Suprapubic skin (tissue), 4 donors: ENCODE data around the gene LSG1. TPM values are rescaled to one million over a fixed set of nuclear protein-coding genes. Genes with fewer than 3 reads are reported as not detected.

ENCODE experiments used
- DNase-seq, 2 donors: peaks; one replicate each; pipeline ENCODE4 v3.0.0-alpha.2; 2019; ENCODE audit warnings: low spot score in 2 of 2
- H3K27ac ChIP-seq: fragments of 200-600 bp; sonication (generic); one replicate; pipeline ENCODE4 v1.5.1; 2019
- H3K27me3 ChIP-seq: fragments of 200-600 bp; sonication (generic); one replicate; pipeline ENCODE4 v1.5.1; 2019
- H3K36me3 ChIP-seq: fragments of 200-600 bp; sonication (generic); one replicate; pipeline ENCODE4 v1.5.1; 2019
- H3K4me1 ChIP-seq: fragments of 200-600 bp; sonication (generic); one replicate; pipeline ENCODE4 v1.5.1; 2019
- H3K4me3 ChIP-seq: fragments of 200-600 bp; sonication (generic); one replicate; pipeline ENCODE4 v1.5.1; 2019; ENCODE audit warnings: mild to moderate bottlenecking
- H3K9me3 ChIP-seq: fragments of 200-600 bp; sonication (generic); one replicate; pipeline ENCODE4 v1.5.1; 2019
- EP300 ChIP-seq: sonication (generic); formaldehyde crosslinking; IDR thresholded peaks from one replicate; pipeline ENCODE4 v1.6.1; 2017; ENCODE audit warnings: antibody characterized with exemption
- POLR2A ChIP-seq, 2 donors: fragments of 450-650 bp; IDR thresholded peaks; one replicate each; pipeline ENCODE4 v1.6.1; 2017; ENCODE audit warnings: antibody characterized with exemption in 2 of 2, mild to moderate bottlenecking in 2 of 2, moderate library complexity in 2 of 2
- POLR2AphosphoS5 ChIP-seq, 3 donors: sonication (generic); formaldehyde crosslinking; IDR thresholded peaks; one replicate each; pipeline ENCODE4 v1.6.1; 2017; ENCODE audit warnings: antibody characterized with exemption in 3 of 3
- WGBS: methylation state at CpG from one replicate; pipeline ENCODE4 v1.1.5; 2018; 5-methylcytosine and 5-hydroxymethylcytosine counted together
- total RNA-seq, 4 donors: library from RNA; depleted of rRNA; stranded (reverse); fragments of >200 nt; gene quantifications; one replicate each; pipeline ENCODE4 v1.1.0, GENCODE V29; 2016
- TF ChIP-seq, protein P1 (sequence below), 2 donors: fragments of 200-600 bp in 1 of 2; fragments of 450-650 bp in 1 of 2; sonication (generic) in 1 of 2; IDR thresholded peaks; one replicate each; pipeline ENCODE4 v1.5.1; 2016 to 2019; ENCODE audit warnings: antibody characterized with exemption in 2 of 2, mild to moderate bottlenecking in 1 of 2, moderate library complexity in 1 of 2

The LSG1 gene
- total RNA-seq, 4 donors from 2014 or later, result 51.7 to 86.5 (median 56.6) TPM

DNA sequence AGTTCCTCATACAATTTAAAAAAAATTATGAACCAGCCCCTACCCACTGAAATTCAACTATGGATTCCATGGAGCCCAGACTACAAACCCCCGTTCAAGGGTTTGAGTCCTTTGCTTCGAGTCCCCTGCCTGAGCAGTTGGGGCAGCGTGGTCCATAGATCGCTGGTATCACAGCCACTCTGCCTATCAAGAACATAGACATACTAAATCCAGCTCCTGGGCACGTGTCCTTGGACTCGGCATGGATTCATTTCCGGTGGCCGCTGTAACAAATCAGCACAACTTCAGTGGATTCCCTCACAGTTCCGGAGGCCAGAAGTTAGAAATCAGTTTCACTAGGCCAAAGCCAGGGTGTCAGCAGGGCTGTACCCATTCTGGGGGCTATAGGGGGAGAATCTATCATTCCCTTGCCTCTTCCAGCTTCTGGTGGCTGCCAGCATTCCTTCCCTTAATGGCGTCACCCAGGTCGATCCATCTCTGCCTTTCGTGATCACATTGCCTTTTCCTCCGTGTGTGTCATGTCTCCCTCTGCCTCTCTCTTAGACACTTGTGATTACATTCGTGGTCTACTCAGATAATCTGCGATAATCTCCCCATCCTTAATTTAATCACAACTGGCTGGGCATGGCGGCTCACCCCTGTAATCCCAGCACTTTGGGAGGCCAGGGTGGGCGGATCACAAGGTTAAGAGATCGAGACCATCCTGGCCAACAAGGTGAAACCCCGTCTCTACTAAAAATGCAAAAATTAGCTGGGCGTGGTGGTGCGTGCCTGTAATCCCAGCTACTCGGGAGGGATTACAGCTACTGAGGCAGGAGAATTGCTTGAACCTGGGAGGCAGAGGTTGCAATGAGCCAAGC lies 34.2 kb downstream of the LSG1 start:
- 93% methylated on average over 22 of the region's 22 CpGs for WGBS
- DNase-seq, result no peak

DNA sequence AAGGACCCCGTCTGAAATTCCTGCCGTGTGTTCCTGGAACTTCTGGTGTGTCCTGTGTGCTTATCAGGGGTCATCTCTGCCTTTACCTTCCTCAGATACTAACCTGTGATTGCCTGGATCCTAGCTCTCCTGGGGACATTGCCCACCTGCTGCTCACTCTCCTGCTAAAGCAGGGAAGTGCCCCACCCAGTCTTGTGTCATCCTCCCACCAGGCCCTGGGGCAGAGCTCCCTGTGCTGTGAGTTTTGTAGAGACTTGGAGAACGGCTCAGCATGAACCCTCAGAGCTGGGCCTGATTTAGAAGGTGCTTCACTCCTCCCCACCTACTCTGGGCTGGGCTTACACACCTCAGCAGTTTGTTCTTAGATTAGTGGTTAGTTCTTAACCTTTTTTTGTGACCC lies 34.9 kb downstream of the LSG1 start:
- Histone ChIP-seq H3K27ac (no peak overlapping the region), H3K4me3 (no peak overlapping the region), H3K27me3 (no peaks in the 10 kb centered on the region), H3K4me1 (peaks cover 15% of the 10 kb centered on the region), H3K36me3 (peaks cover 23% of the 10 kb centered on the region), H3K9me3 (no peaks in the 10 kb centered on the region)
- no peak for TF ChIP-seq POLR2A (IDR thresholded peaks at IDR 0.05)
- TF ChIP-seq, protein P1, sequence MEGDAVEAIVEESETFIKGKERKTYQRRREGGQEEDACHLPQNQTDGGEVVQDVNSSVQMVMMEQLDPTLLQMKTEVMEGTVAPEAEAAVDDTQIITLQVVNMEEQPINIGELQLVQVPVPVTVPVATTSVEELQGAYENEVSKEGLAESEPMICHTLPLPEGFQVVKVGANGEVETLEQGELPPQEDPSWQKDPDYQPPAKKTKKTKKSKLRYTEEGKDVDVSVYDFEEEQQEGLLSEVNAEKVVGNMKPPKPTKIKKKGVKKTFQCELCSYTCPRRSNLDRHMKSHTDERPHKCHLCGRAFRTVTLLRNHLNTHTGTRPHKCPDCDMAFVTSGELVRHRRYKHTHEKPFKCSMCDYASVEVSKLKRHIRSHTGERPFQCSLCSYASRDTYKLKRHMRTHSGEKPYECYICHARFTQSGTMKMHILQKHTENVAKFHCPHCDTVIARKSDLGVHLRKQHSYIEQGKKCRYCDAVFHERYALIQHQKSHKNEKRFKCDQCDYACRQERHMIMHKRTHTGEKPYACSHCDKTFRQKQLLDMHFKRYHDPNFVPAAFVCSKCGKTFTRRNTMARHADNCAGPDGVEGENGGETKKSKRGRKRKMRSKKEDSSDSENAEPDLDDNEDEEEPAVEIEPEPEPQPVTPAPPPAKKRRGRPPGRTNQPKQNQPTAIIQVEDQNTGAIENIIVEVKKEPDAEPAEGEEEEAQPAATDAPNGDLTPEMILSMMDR (IDR thresholded peaks at IDR 0.05), result no peak
- no peak for TF ChIP-seq EP300
- no peak for TF ChIP-seq POLR2AphosphoS5 (IDR thresholded peaks at IDR 0.05)
- WGBS, result 52% methylated on average over 3 of the region's 3 CpGs
- no peak for DNase-seq

More for the DNA sequence above, 34.2 kb downstream of the LSG1 start:
- H3K9me3 ChIP-seq, result no peaks in the 10 kb centered on the region
- peaks cover 8% of the 10 kb centered on the region for H3K4me1 ChIP-seq
- peaks cover 26% of the 10 kb centered on the region for H3K36me3 ChIP-seq
- no peaks in the 10 kb centered on the region for H3K27me3 ChIP-seq
- no peak overlapping the region for H3K4me3 ChIP-seq
- H3K27ac ChIP-seq, result no peak overlapping the region
- TF ChIP-seq POLR2AphosphoS5 (IDR thresholded peaks at IDR 0.05) (no peak), EP300 (no peak), POLR2A (IDR thresholded peaks at IDR 0.05) (no peak)
- TF ChIP-seq, protein P1 (IDR thresholded peaks at IDR 0.05), result no peak

DNA sequence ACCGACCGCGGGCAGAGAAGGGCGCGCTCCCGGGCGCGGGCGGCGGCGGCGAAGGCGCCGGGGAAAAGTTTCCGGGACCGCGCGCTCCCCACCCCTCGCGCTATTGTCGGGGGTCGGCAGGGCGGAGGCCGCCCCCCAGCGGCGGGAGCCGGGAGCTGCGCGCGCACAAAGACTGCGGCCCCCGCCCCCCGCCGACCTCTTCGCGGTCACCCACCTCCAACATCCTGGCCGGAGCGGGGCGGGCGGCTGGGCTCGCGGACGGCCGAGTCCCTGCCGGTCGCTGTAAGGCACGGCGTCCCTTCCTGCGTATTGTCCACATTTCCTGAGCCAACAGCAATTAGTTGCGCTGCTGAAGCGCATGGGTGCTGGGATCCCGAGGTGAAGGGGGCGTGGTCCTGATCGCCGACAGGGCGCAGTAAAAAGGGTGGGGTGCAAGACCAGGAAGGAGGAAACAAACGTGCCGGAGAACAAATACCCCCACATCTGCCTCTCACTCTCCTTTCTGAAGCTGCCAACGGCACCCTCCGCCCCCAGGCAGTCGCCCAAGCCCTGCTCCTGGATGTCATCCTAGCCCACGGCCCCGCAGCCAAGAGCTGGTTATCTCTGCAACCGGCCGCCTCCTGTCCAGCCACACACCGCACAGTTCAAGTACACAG lies 38.5 kb downstream of the LSG1 start, which contains the start of gene TMEM44:
TSS of gene TMEM44 (minus strand) at position 71 of the 656 bp plus-strand sequence. CDS start 204 bp downstream, outside the sequence.
- Histone ChIP-seq H3K36me3 (peaks cover under 1% of the 10 kb centered on the region), H3K4me1 (peaks cover 16% of the 10 kb centered on the region), H3K27ac (peak within 1 kb of the TSS; percentile 71), H3K4me3 (peak within 1 kb of the TSS; percentile 78), H3K27me3 (no peaks in the 10 kb centered on the region), H3K9me3 (no peaks in the 10 kb centered on the region)
- TF ChIP-seq, protein P1 (IDR thresholded peaks at IDR 0.05), result peak; percentile 39 to 61
- TF ChIP-seq POLR2A (IDR thresholded peaks at IDR 0.05), result no peak
- DNase-seq, result peak in 1 of 2 donors; percentile 84
- under 1% methylated on average over 15 of the region's 66 CpGs for WGBS

DNA sequence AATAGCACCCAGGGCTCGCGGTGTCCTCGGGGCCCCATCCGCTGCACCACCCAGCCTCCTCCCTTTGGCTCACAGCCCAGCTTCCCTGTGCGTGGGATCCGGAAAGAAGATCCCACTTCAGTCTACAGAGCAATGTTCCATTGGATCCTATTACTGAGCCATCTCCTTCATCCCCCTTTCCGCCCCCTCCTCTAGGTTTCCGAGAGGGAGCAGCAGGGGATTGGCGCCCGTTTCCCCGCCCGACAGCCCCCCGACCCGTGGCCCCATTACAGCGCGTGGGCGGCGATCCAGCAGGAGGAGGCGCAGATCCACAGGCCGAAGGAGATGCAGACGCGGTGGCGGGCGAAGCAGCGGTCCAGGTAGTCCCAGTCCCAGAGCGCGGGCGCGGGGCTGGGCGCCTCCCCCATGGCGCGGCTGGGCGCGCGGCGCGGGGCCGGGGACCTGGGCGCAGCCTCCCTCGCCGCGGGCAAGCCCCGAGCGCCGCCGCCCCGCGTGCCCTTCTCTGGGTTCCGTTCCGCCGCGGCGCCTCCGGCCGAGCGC lies 39.1 kb downstream of the LSG1 start:
- peak overlapping the region; percentile 78 for H3K4me3 ChIP-seq
- no peak for DNase-seq
- H3K4me1 ChIP-seq, result peaks cover 16% of the 10 kb centered on the region
- no peaks in the 10 kb centered on the region for H3K27me3 ChIP-seq
- TF ChIP-seq EP300 (no peak), POLR2A (IDR thresholded peaks at IDR 0.05) (no peak), POLR2AphosphoS5 (IDR thresholded peaks at IDR 0.05) (no peak)
- TF ChIP-seq, protein P1 (IDR thresholded peaks at IDR 0.05), result no peak
- H3K36me3 ChIP-seq, result peaks cover 7% of the 10 kb centered on the region
- no peaks in the 10 kb centered on the region for H3K9me3 ChIP-seq
- H3K27ac ChIP-seq, result peak overlapping the region; percentile 71
- WGBS, result 0% methylated on average over 2 of the region's 56 CpGs
